B cell (primary cell): ENCODE results near the gene CIITA. TPM values are rescaled to one million over a fixed set of nuclear protein-coding genes. Genes with fewer than 3 reads are reported as not detected.

Experiments
- ATAC-seq: fragments of 200-7000 bp; cut with Tn5 transposase; one replicate; pipeline ENCODE4 v1.10.0; 2021; ENCODE audit warnings: low read depth, mild to moderate bottlenecking, moderate number of reproducible peaks, moderate library complexity
- CTCF ChIA-PET: fragments of 350-600 bp; sonication (Branson Sonifier 250); formaldehyde crosslinking; loops from one replicate; lab custom pipeline; 2021; ENCODE audit warnings: antibody characterized with exemption, inconsistent platforms; lab: Charles Lee
- POLR2A ChIA-PET: fragments of 350-600 bp; sonication (Branson Sonifier 250); formaldehyde crosslinking; loops from one replicate; lab custom pipeline; 2021; ENCODE audit warnings: antibody characterized with exemption; lab: Charles Lee
- DNase-seq: peaks from one replicate; pipeline ENCODE4 v3.0.0; 2013
- H2AFZ ChIP-seq: 2 replicates; pipeline ENCODE4 v1.6.1; 2012; ENCODE audit warnings: mild to moderate bottlenecking, low read depth, low read length; ENCODE audit not compliant: insufficient read depth, poor library complexity, severe bottlenecking
- H3K27ac ChIP-seq, 2 donors: 1 replicate in 1 of 2; 2 replicates in 1 of 2; pipeline ENCODE4 v1.5.1; 2012 to 2013; ENCODE audit warnings: low read length in 2 of 2, mild to moderate bottlenecking in 2 of 2, moderate library complexity in 1 of 2
- H3K27me3 ChIP-seq, 4 experiments: fragments of 200-600 bp in 1 of 4; sonication (generic) in 1 of 4; replicated peaks in 1 of 4; 1 replicate in 2 of 4; 2 replicates in 2 of 4; pipeline versions ENCODE4 v1.6.1 to v1.7.0; 2013 to 2016; ENCODE audit warnings: low read length in 3 of 4, mild to moderate bottlenecking in 2 of 4, mixed read lengths in 1 of 4, moderate library complexity in 1 of 4; ENCODE audit not compliant: insufficient read depth in 4 of 4, control insufficient read depth in 3 of 4; ENCODE audit errors: control extremely low read depth in 1 of 4
- H3K36me3 ChIP-seq, 2 experiments: replicated peaks in 1 of 2; 1 replicate in 1 of 2; 2 replicates in 1 of 2; pipeline versions ENCODE4 v1.6.1 to v1.7.1; 2013; ENCODE audit warnings: low read length in 1 of 2; ENCODE audit not compliant: insufficient read depth in 2 of 2, control insufficient read depth in 1 of 2; ENCODE audit errors: control extremely low read depth in 1 of 2, extremely low read depth in 1 of 2
- H3K4me1 ChIP-seq, 2 donors: fragments of 200-600 bp in 1 of 2; sonication (generic) in 1 of 2; 1 replicate in 1 of 2; 2 replicates in 1 of 2; pipeline versions ENCODE4 v1.5.1 to v1.6.1; 2013 to 2017; ENCODE audit warnings: low read length in 2 of 2; ENCODE audit not compliant: control insufficient read depth in 2 of 2, insufficient read depth in 2 of 2
- H3K4me2 ChIP-seq: replicated peaks from 2 replicates; pipeline ENCODE3; 2012; ENCODE audit warnings: mild to moderate bottlenecking, low read depth, low read length; ENCODE audit not compliant: poor library complexity, severe bottlenecking
- H3K4me3 ChIP-seq, 5 experiments: fragments of 200-600 bp in 1 of 5; sonication (generic) in 1 of 5; 1 replicate in 3 of 5; 2 replicates in 2 of 5; pipeline versions ENCODE4 v1.5.1 to v1.7.0; 2011 to 2016; ENCODE audit warnings: low read length in 4 of 5, mild to moderate bottlenecking in 4 of 5, low read depth in 2 of 5, control low read depth in 1 of 5, moderate library complexity in 1 of 5; ENCODE audit not compliant: insufficient read depth in 1 of 5; ENCODE audit errors: control extremely low read depth in 1 of 5, extremely low read depth in 1 of 5
- H3K79me2 ChIP-seq: fragments of 200-600 bp; sonication (generic); one replicate; pipeline ENCODE4 v1.6.0; 2016; ENCODE audit warnings: low read length; ENCODE audit not compliant: control insufficient read depth, insufficient read depth
- H3K9ac ChIP-seq: fragments of 200-600 bp; sonication (generic); 2 replicates; pipeline ENCODE4 v1.6.1; 2017; ENCODE audit warnings: mild to moderate bottlenecking, low read length, moderate library complexity
- H3K9me3 ChIP-seq, 3 donors: one replicate each; pipeline versions ENCODE4 v1.6.1 to v1.7.1; 2013; ENCODE audit warnings: low read length in 2 of 3; ENCODE audit not compliant: control insufficient read depth in 2 of 3, insufficient read depth in 1 of 3; ENCODE audit errors: control extremely low read depth in 1 of 3
- H4K20me1 ChIP-seq: 2 replicates; pipeline ENCODE4 v1.6.0; 2012; ENCODE audit warnings: mild to moderate bottlenecking, low read length; ENCODE audit not compliant: insufficient read depth, control insufficient read depth, poor library complexity, severe bottlenecking
- H3K27ac Mint-ChIP-seq: one replicate; pipeline ENCODE4 v1.8.0; 2021; ENCODE audit warnings: mixed read lengths
- H3K27me3 Mint-ChIP-seq: one replicate; pipeline ENCODE4 v1.8.0; 2021; ENCODE audit warnings: mixed read lengths
- H3K4me1 Mint-ChIP-seq: one replicate; pipeline ENCODE4 v1.8.0; 2021; ENCODE audit warnings: mixed read lengths
- H3K4me3 Mint-ChIP-seq: one replicate; pipeline ENCODE4 v1.8.0; 2021; ENCODE audit warnings: mixed read lengths
- H3K9me3 Mint-ChIP-seq: one replicate; pipeline ENCODE4 v1.8.0; 2022; ENCODE audit warnings: mixed read lengths; ENCODE audit not compliant: insufficient read depth
- CTCF ChIP-seq: fragments of 200-600 bp; IDR thresholded peaks from one replicate; pipeline ENCODE4 v1.8.0; 2022; ENCODE audit warnings: antibody characterized with exemption, mild to moderate bottlenecking
- EZH2 ChIP-seq: IDR thresholded peaks from 2 replicates; pipeline ENCODE4 v1.6.1; 2012; ENCODE audit warnings: borderline replicate concordance, low read depth, mild to moderate bottlenecking, moderate library complexity, low read length; ENCODE audit not compliant: insufficient read depth, poor library complexity, severe bottlenecking
- WGBS: methylation state at CpG from one replicate; pipeline ENCODE4 v1.1.5; 2013; ENCODE audit warnings: missing lambda C conversion rate; ENCODE audit not compliant: insufficient coverage; 5-methylcytosine and 5-hydroxymethylcytosine counted together
- intact Hi-C: fragments of 100-400 bp; cut with micrococcal nuclease; formaldehyde crosslinking; loops from one replicate; pipeline ENCODE4 v1.10.0; 2022
- polyA plus RNA-seq: library from polyadenylated mRNA; depleted of rRNA; stranded (reverse); fragments of >200 nt; gene quantifications from 2 replicates; pipeline ENCODE4 v1.2.3, GENCODE V29; 2012
- total RNA-seq, 2 donors: library from RNA; stranded (reverse); fragments of 120-200 nt in 1 of 2; gene quantifications; 1 replicate in 1 of 2; 2 replicates in 1 of 2; pipeline versions ENCODE4 v1.2.3 to v1.2.4, GENCODE V29; 2013 to 2022

Gene CIITA
- total and polyA plus RNA-seq, 2 donors (not counting 1 experiment from before 2014, with no cell fraction given), result 632 to 719 TPM

GRCh38 chr16:10919003-10919351 lies 42.0 kb downstream of the CIITA start:
- Histone ChIP-seq H3K36me3 (peaks cover 3 to 98% of the 10 kb centered on the region in 2 experiments), H3K27me3 (no peaks in the 10 kb centered on the region), H4K20me1 (peaks cover 95% of the 10 kb centered on the region), H2AFZ (no peak overlapping the region), H3K9ac (no peak overlapping the region), H3K4me3 (no peak overlapping the region), H3K4me2 (no peak overlapping the region), H3K4me1 (peaks cover 52 to 63% of the 10 kb centered on the region in 2 donors), H3K9me3 (peaks cover 0 to 2% (median 0%) of the 10 kb centered on the region in 3 donors), H3K79me2 (peaks cover 41% of the 10 kb centered on the region), H3K27ac (peak overlapping the region in 1 of 2 donors; percentile 95)
- peak overlapping the region; percentile 44 for H3K4me3 Mint-ChIP-seq
- peaks cover 68% of the 10 kb centered on the region for H3K4me1 Mint-ChIP-seq
- DNase-seq (no peak), ATAC-seq (no peak)
- peak overlapping the region; percentile 82 for H3K27ac Mint-ChIP-seq
- intact Hi-C loops, result loop anchor here (2.0 kb wide), 1 partner anchor 174 kb away; no protein-coding TSS in a partner anchor
- H3K9me3 Mint-ChIP-seq, result no peaks in the 10 kb centered on the region
- H3K27me3 Mint-ChIP-seq, result no peaks in the 10 kb centered on the region
- 46% methylated on average over 2 of the region's 7 CpGs for WGBS
- ChIA-PET POLR2A (interaction anchor here (0.6 to 2.7 kb wide), 10 partner anchors 11 to 397 kb away, joined by 3 to 17 read pairs (median 4); partner anchors contain the start of genes CIITA and NUBP1), CTCF (interaction anchor here (0.6 to 12.7 kb wide), 35 partner anchors 10 to 604 kb away, joined by 3 to 141 read pairs (median 8); partner anchors contain the start of genes CIITA, DEXI and NUBP1)
- TF ChIP-seq CTCF (peak; percentile 35), EZH2 (no peak)

GRCh38 chr16:10920726-10921427 lies 43.9 kb downstream of the CIITA start:
- Mint-ChIP-seq H3K9me3 (no peaks in the 10 kb centered on the region), H3K4me3 (no peak overlapping the region), H3K27ac (peak overlapping the region; percentile 62), H3K27me3 (no peaks in the 10 kb centered on the region), H3K4me1 (peaks cover 52% of the 10 kb centered on the region)
- WGBS, result 98% methylated on average over 15 of the region's 15 CpGs
- Histone ChIP-seq H3K9ac (no peak overlapping the region), H3K4me1 (peaks cover 33 to 46% of the 10 kb centered on the region in 2 donors), H3K27me3 (no peaks in the 10 kb centered on the region), H3K4me2 (no peak overlapping the region), H3K27ac (peak overlapping the region; percentile 31 to 67), H3K9me3 (peaks cover 0 to 5% (median 0%) of the 10 kb centered on the region in 3 donors), H3K36me3 (peaks cover 3 to 98% of the 10 kb centered on the region in 2 experiments), H4K20me1 (peaks cover 91% of the 10 kb centered on the region), H3K4me3 (no peak overlapping the region), H3K79me2 (peaks cover 24% of the 10 kb centered on the region), H2AFZ (no peak overlapping the region)
- no peak for ATAC-seq
- ChIA-PET POLR2A (no interaction called here), CTCF (interaction anchor here (0.9 to 12.7 kb wide), 13 partner anchors 9 to 407 kb away, joined by 3 to 141 read pairs (median 4); partner anchors contain the start of gene NUBP1)
- DNase-seq, result no peak
- intact Hi-C loops, result no loop called here
- TF ChIP-seq CTCF (no peak), EZH2 (no peak)
